Measurements from ENCODE around the gene SUGCT. TPM values are rescaled to one million over a fixed set of nuclear protein-coding genes. Genes with fewer than 3 reads are reported as not detected.

Gene SUGCT
- total and polyA plus RNA-seq, 2 of the 8 experiments (the other 6 are each of a cell fraction or from before 2014, with no cell fraction given), result 2.8 to 5.4 TPM

DNA sequence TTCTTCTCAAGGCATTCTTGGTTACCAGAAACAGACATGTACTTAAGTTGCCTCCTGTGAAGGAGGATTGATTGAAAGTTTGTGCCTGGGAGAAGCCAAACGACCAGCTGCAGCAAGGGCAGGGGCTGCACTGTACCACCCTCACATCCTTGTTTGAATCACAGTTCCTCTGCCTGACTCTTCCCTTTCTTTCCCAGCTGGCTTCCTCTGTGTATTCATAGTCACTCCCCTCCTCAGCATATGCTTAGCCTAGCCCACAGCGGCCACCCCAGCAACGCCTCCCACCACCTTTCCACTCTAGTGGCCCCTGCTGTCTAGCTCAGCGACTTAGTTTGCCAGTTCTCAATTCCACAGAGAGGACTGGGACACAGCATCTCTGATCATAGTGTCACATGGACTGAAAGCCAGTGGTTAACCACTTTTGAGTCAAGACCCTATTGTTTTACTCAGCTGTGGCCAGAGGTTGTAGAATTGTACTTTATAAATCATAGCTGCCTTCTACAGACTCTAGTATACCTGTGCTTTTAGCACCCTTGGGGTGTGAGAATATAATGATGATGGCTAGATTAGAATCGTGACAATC lies 643.0 kb downstream of the SUGCT start:
- DNase-seq (ENCODE audit: low read depth in 1 of 2, low spot score in 2 of 2), result no peak
- FAIRE-seq, result no peak
- no peaks in the 10 kb centered on the region for H4K20me1 ChIP-seq (replicated peaks in 1 of 2; ENCODE audit: control insufficient read depth in 1 of 2, insufficient read depth in 2 of 2, low read length in 2 of 2)
- H3K14ac ChIP-seq (ENCODE audit: insufficient read length), result no peak overlapping the region
- WGBS, 2 experiments (ENCODE audit: extremely low coverage in 1 of 2, insufficient coverage in 1 of 2, insufficient read length in 1 of 2, insufficient replicate concordance in 2 of 2, low coverage in 1 of 2, low lambda C conversion rate in 2 of 2, missing lambda C conversion rate in 1 of 2), result 90% methylated on average over 5 of the region's 5 CpGs; no CpG with 5 or more reads in 1 of the 2 experiments
- no peak overlapping the region for H2BK120ac ChIP-seq (replicated peaks; ENCODE audit: low read depth, low read length)
- POLR2A ChIA-PET (ENCODE audit: partially characterized antibody), result no interaction called here
- CTCF ChIA-PET (ENCODE audit: partially characterized antibody), result interaction anchor here (0.7 kb wide), 1 partner anchor 13 kb away, joined by 3 read pairs; no protein-coding TSS in a partner anchor
- no peak overlapping the region for H3K9ac ChIP-seq (replicated peaks in 1 of 4; ENCODE audit: extremely low read depth in 1 of 4, low read depth in 3 of 4, low read length in 3 of 4)
- no peak overlapping the region for H3K18ac ChIP-seq (ENCODE audit: extremely low read depth, low read length)
- no peaks in the 10 kb centered on the region for H3K27me3 ChIP-seq (replicated peaks in 1 of 4; ENCODE audit: control insufficient read depth in 3 of 4, extremely low read depth in 1 of 4, insufficient read depth in 3 of 4, low read length in 3 of 4)
- no peak overlapping the region for H2AFZ ChIP-seq (ENCODE audit: low read length)
- H3K23ac ChIP-seq (ENCODE audit: insufficient read length), result no peak overlapping the region
- peaks cover 0 to 4% (median 0%) of the 10 kb centered on the region in 4 experiments; a peak in 1 of 7 replicates for H3K4me1 ChIP-seq (replicated peaks in 1 of 4; ENCODE audit: control insufficient read depth in 3 of 4, insufficient read depth in 4 of 4, low read length in 3 of 4)
- H3K79me2 ChIP-seq (ENCODE audit: control insufficient read depth in 1 of 2, insufficient read depth in 2 of 2, low read length in 2 of 2), result no peaks in the 10 kb centered on the region
- no peaks in the 10 kb centered on the region for H3K9me3 ChIP-seq (ENCODE audit: insufficient read depth in 2 of 2, low read depth in 1 of 2, low read length in 1 of 2)
- no peak overlapping the region for H3K4me3 ChIP-seq (ENCODE audit: extremely low read depth in 1 of 4, insufficient read depth in 2 of 4, low read depth in 3 of 4, low read length in 4 of 4)
- no peak overlapping the region for H4K8ac ChIP-seq (ENCODE audit: extremely low read depth, insufficient read depth, low read length)
- no peak overlapping the region for H4K5ac ChIP-seq (ENCODE audit: insufficient read length, low read depth, low read length)
- no peak overlapping the region for H2BK20ac ChIP-seq (ENCODE audit: low read length)
- no peak overlapping the region for H3K4ac ChIP-seq (replicated peaks; ENCODE audit: insufficient read length, low read depth, low read length)
- no peaks in the 10 kb centered on the region for H3K23me2 ChIP-seq (ENCODE audit: low read depth, low read length)
- no peak overlapping the region for H2BK5ac ChIP-seq (ENCODE audit: low read depth, low read length)
- no peaks in the 10 kb centered on the region for H3K79me1 ChIP-seq (ENCODE audit: low read depth, low read length)
- no peaks in the 10 kb centered on the region for H3K36me3 ChIP-seq (ENCODE audit: control insufficient read depth in 2 of 4, insufficient read depth in 4 of 4, low read length in 3 of 4)
- H3K56ac ChIP-seq (replicated peaks; ENCODE audit: insufficient read length, low read depth, low read length), result no peak overlapping the region
- no peak overlapping the region for H3K27ac ChIP-seq (ENCODE audit: low read depth, low read length)
- H3K4me2 ChIP-seq (ENCODE audit: insufficient read depth in 1 of 2, low read depth in 2 of 2, low read length in 2 of 2), result no peak overlapping the region
- no peak overlapping the region for H2BK12ac ChIP-seq (ENCODE audit: low read depth, low read length)
- no peak overlapping the region for H4K91ac ChIP-seq (replicated peaks; ENCODE audit: insufficient read length, low read length)
- H2AK5ac ChIP-seq (ENCODE audit: low read depth, low read length), result no peak overlapping the region
- no peak overlapping the region for H2BK15ac ChIP-seq (ENCODE audit: low read length)
- no peak for TF ChIP-seq SIX5 (IDR thresholded peaks at IDR 0.05; ENCODE audit: low read depth, low read length)
- TF ChIP-seq SUZ12 (IDR thresholded peaks at IDR 0.05; ENCODE audit: low read length), result no peak
- TF ChIP-seq GTF2F1 (IDR thresholded peaks at IDR 0.05; ENCODE audit: borderline replicate concordance, low read depth, low read length), result no peak
- TF ChIP-seq HDAC6 (IDR thresholded peaks at IDR 0.05; ENCODE audit: low read depth, low read length), result no peak
- TF ChIP-seq SP1 (IDR thresholded peaks at IDR 0.05; ENCODE audit: low read depth, low read length), result no peak
- no peak for TF ChIP-seq JUN (IDR thresholded peaks at IDR 0.05; ENCODE audit: low read depth, low read length)
- TF ChIP-seq, protein P1, sequence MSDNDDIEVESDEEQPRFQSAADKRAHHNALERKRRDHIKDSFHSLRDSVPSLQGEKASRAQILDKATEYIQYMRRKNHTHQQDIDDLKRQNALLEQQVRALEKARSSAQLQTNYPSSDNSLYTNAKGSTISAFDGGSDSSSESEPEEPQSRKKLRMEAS (IDR thresholded peaks at IDR 0.05), result no peak
- TF ChIP-seq NRF1 (IDR thresholded peaks at IDR 0.05; ENCODE audit: low read depth, low read length), result no peak
- TF ChIP-seq SP4 (IDR thresholded peaks at IDR 0.05; ENCODE audit: low read length), result no peak
- no peak for TF ChIP-seq POU5F1 (IDR thresholded peaks at IDR 0.05; ENCODE audit: low read depth, low read length)
- TF ChIP-seq, protein P2, sequence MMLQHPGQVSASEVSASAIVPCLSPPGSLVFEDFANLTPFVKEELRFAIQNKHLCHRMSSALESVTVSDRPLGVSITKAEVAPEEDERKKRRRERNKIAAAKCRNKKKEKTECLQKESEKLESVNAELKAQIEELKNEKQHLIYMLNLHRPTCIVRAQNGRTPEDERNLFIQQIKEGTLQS (IDR thresholded peaks at IDR 0.05; ENCODE audit: insufficient read depth, low read depth, low read length), result no peak
- TF ChIP-seq JUND (IDR thresholded peaks at IDR 0.05; ENCODE audit: low read length), result no peak
- no peak for TF ChIP-seq BCL11A (IDR thresholded peaks at IDR 0.05; ENCODE audit: low read depth in 2 of 2, low read length in 2 of 2)
- no peak for TF ChIP-seq SIRT6 (IDR thresholded peaks at IDR 0.05; ENCODE audit: low read length)
- no peak for TF ChIP-seq BRCA1 (IDR thresholded peaks at IDR 0.05; ENCODE audit: low read depth, low read length)
